Left lung (tissue), 10 donors: ENCODE data around the gene JPT1. TPM values are rescaled to one million over a fixed set of nuclear protein-coding genes. Genes with fewer than 3 reads are reported as not detected.

Experiments used
- ATAC-seq: fragments of 200-7000 bp; cut with Tn5 transposase; one replicate; pipeline ENCODE4 v1.9.1; 2020; ENCODE audit warnings: moderate library complexity
- DNase-seq, 4 donors: peaks; one replicate each; pipeline ENCODE4 v3.0.0-alpha.2; 2013 to 2020
- H3K27ac ChIP-seq, 2 donors: fragments of 200-600 bp; sonication (generic) in 1 of 2; one replicate each; pipeline versions ENCODE4 v1.5.0 to v1.8.0; 2020 to 2021
- H3K27me3 ChIP-seq, 2 donors: fragments of 200-600 bp; sonication (generic) in 1 of 2; one replicate each; pipeline versions ENCODE4 v1.5.0 to v1.8.0; 2020 to 2021
- H3K36me3 ChIP-seq, 2 donors: fragments of 200-600 bp; sonication (generic) in 1 of 2; one replicate each; pipeline versions ENCODE4 v1.5.0 to v1.8.0; 2020 to 2021
- H3K4me1 ChIP-seq, 2 donors: fragments of 200-600 bp; one replicate each; pipeline ENCODE4 v1.8.0; 2021
- H3K4me3 ChIP-seq, 2 donors: fragments of 200-600 bp; sonication (generic) in 1 of 2; one replicate each; pipeline versions ENCODE4 v1.5.0 to v1.8.0; 2020 to 2021; ENCODE audit warnings: mild to moderate bottlenecking in 1 of 2
- H3K9me3 ChIP-seq, 2 donors: fragments of 200-600 bp; sonication (generic) in 1 of 2; one replicate each; pipeline versions ENCODE4 v1.5.0 to v1.8.0; 2020 to 2021
- CTCF ChIP-seq, 2 donors: fragments of 200-600 bp; sonication (generic) in 1 of 2; IDR thresholded peaks; one replicate each; pipeline versions ENCODE4 v1.5.0 to v1.8.0; 2021; ENCODE audit warnings: antibody characterized with exemption in 2 of 2
- intact Hi-C, 2 donors: fragments of 100-400 bp; cut with DNase I; formaldehyde crosslinking; loops; one replicate each; pipeline versions ENCODE4 v1.11.2 to v1.14.2; 2022
- polyA plus RNA-seq, 6 donors: library from polyadenylated mRNA; unstranded; fragments of 120-200 nt; gene quantifications; one replicate each; pipeline ENCODE4 v1.2.1, GENCODE V29; 2013; ENCODE audit not compliant: insufficient read length in 6 of 6
- total RNA-seq, 2 donors: library from RNA; stranded (reverse); fragmentation: NEBNext Ultra II Directional; extraction: Animal tissue kit (Norgen Biotek cat#: 25700); gene quantifications; one replicate each; pipeline ENCODE4 v1.2.1, GENCODE V29; 2021
- donor health status: DM: no; HTN: yes; CAD: no.
- donor health status: DM: no; HTN: no; CAD: no.

The JPT1 gene
- total and polyA plus RNA-seq, 8 donors, result 65.0 to 115 (median 87.9) TPM

DNA sequence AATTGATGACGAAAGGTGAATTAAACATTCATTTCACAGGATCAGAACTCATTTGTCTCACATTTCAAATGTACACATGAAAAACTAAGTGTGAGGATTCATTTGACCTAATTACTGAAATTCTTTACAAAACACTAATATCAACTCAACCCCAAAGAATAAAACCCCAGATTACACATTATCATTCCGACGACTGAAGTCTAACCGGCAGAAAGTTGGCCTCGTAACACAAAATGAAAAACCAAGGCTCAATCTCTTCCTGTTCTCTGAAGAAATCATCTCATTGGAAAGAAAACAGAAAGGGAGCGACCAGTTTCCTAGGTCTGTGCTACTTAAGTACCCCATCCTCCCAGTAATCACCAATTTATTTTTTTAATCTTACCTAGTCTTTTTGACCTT lies 1.8 kb downstream of the JPT1 start:
- TF ChIP-seq CTCF (IDR thresholded peaks at IDR 0.05), result no peak
- DNase-seq, result no peak
- no peaks in the 10 kb centered on the region for H3K9me3 ChIP-seq
- H3K27me3 ChIP-seq, result no peaks in the 10 kb centered on the region
- H3K27ac ChIP-seq, result no peak overlapping the region
- ATAC-seq, result no peak
- H3K4me1 ChIP-seq, result peaks cover 10 to 38% of the 10 kb centered on the region in 2 donors
- H3K4me3 ChIP-seq, result peak overlapping the region; percentile 55 to 93
- intact Hi-C loops, result no loop called here
- H3K36me3 ChIP-seq, result peaks cover 0 to 10% of the 10 kb centered on the region in 2 donors

GRCh38 chr17:75151930-75152329 lies 2.4 kb downstream of the JPT1 start:
- H3K4me1 ChIP-seq, result peaks cover 10 to 38% of the 10 kb centered on the region in 2 donors
- TF ChIP-seq CTCF (IDR thresholded peaks at IDR 0.05), result no peak
- H3K4me3 ChIP-seq, result no peak overlapping the region
- DNase-seq (no peak), ATAC-seq (no peak)
- H3K27me3 ChIP-seq, result no peaks in the 10 kb centered on the region
- no peak overlapping the region for H3K27ac ChIP-seq
- intact Hi-C loops, result no loop called here
- H3K36me3 ChIP-seq, result peaks cover 0 to 16% of the 10 kb centered on the region in 2 donors
- no peaks in the 10 kb centered on the region for H3K9me3 ChIP-seq

DNA sequence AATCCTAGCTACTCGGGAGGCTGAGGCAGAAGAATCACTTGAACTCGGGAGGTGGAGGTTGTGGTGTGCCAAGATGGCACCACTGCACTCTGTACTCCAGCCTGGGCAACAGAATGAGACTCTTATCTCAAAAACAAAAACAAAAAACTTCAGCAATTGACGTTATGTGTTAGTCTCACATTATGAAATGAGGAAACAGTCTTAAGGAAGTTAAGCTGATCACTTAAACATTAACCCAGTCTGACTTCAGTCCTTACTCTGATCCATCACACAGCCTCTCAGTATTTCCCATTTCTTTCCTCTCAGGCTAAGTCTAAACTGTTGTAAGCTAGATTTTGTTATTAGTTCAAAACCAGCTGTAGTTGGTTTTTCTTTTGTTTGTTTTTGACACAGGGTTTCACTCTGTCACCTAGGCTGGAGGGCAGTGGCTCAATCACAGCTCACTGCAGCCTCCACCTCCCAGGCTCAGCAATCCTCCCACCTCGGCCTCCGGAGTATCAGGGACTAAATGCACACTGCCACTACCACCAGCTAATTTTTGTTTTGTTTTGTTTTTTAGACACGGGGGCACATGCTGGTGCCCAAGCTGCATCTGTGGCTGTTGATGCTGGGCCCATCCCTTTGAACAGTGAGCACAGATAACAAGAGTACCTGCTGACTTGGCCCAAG lies 6.3 kb downstream of the JPT1 start:
- TF ChIP-seq CTCF (IDR thresholded peaks at IDR 0.05), result no peak
- H3K27me3 ChIP-seq, result no peaks in the 10 kb centered on the region
- H3K9me3 ChIP-seq, result no peaks in the 10 kb centered on the region
- peaks cover 4 to 22% of the 10 kb centered on the region in 2 donors for H3K4me1 ChIP-seq
- intact Hi-C loops, result no loop called here
- H3K27ac ChIP-seq, result peak overlapping the region; percentile 10 to 45
- no peak for DNase-seq
- no peak overlapping the region for H3K4me3 ChIP-seq
- peaks cover 0 to 55% of the 10 kb centered on the region in 2 donors for H3K36me3 ChIP-seq
- peak; percentile 70 for ATAC-seq

- Histone ChIP-seq H3K4me1 (peaks cover 0 to 11% of the 10 kb centered on the region in 2 donors), H3K27ac (peak overlapping the region in 1 of 2 donors; percentile 19), H3K9me3 (no peaks in the 10 kb centered on the region), H3K36me3 (peaks cover 0 to 66% of the 10 kb centered on the region in 2 donors), H3K4me3 (no peak overlapping the region), H3K27me3 (no peaks in the 10 kb centered on the region)
- ATAC-seq (peak; percentile 37), DNase-seq (no peak)
- intact Hi-C loops, result no loop called here
- TF ChIP-seq CTCF (IDR thresholded peaks at IDR 0.05), result no peak
These were observed 7.7 kb downstream of the JPT1 start for GRCh38 chr17:75146592-75146991.

- ATAC-seq, result peak; percentile 48
- Histone ChIP-seq H3K9me3 (no peaks in the 10 kb centered on the region), H3K36me3 (peaks cover 0 to 82% of the 10 kb centered on the region in 2 donors), H3K27me3 (no peaks in the 10 kb centered on the region), H3K27ac (no peak overlapping the region), H3K4me3 (no peak overlapping the region), H3K4me1 (peaks cover 0 to 16% of the 10 kb centered on the region in 2 donors)
- DNase-seq, result no peak
- no peak for TF ChIP-seq CTCF (IDR thresholded peaks at IDR 0.05)
- intact Hi-C loops, result no loop called here
These were observed 9.3 kb downstream of the JPT1 start for GRCh38 chr17:75144816-75145512.
